Measurements from ENCODE around the gene SCGB1C1.

GRCh38 chr11:199782-200181 lies 6.9 kb downstream of the SCGB1C1 start:
- TF ChIP-seq GATA2 (IDR thresholded peaks at IDR 0.05; ENCODE audit: low read depth, low read length) (no peak), GATA3 (IDR thresholded peaks at IDR 0.05; ENCODE audit: low read depth, low read length) (no peak)

Measured in SH-SY5Y (cell line).